HCT116 (cell line): Measurements from ENCODE around the gene BCO1. TPM values are rescaled to one million over a fixed set of nuclear protein-coding genes. Genes with fewer than 3 reads are reported as not detected.

Experiments used
- ATAC-seq: fragments of 200-7000 bp; cut with Tn5 transposase; 2 replicates; pipeline ENCODE4 v1.9.1; 2020; ENCODE audit warnings: mild to moderate bottlenecking, moderate library complexity
- BruUV-seq: library from RNA; stranded (reverse); fragments of 400-500 nt; replicated peaks from 2 replicates; lab custom pipeline; 2021; lab: Mats Ljungman, UMichigan
- CTCF ChIA-PET: fragments of 300-600 bp; sonication (Branson Sonifier 250); formaldehyde crosslinking; loops from one replicate; lab custom pipeline; 2021; ENCODE audit warnings: antibody characterized with exemption; lab: Charles Lee
- POLR2A ChIA-PET: fragments of 300-600, 350-600 bp; sonication (Branson Sonifier 250); formaldehyde crosslinking; loops from one replicate; lab custom pipeline; 2021; ENCODE audit warnings: antibody characterized with exemption; lab: Charles Lee
- RAD21 ChIA-PET, 2 experiments: fragments of 300-600 bp; sonication (Branson Sonifier 250); formaldehyde crosslinking; loops; one replicate each; lab custom pipeline; 2023; ENCODE audit warnings: low total read pairs in 2 of 2; ENCODE audit not compliant: uncharacterized antibody in 2 of 2, unreplicated experiment in 2 of 2, low non-redundant PET in 1 of 2; lab: Charles Lee
- DNase-seq: peaks from one replicate; pipeline ENCODE4 v3.0.0-alpha.2; 2010; ENCODE audit warnings: low read depth, low spot score
- H2AFZ ChIP-seq: fragments of 200-600 bp; shearing (Covaris generic), sonication (generic); 2 replicates; pipeline ENCODE4 v1.6.1; 2017; ENCODE audit warnings: low read depth, mixed run types, mixed read lengths, antibody characterized with exemption, low read length; ENCODE audit not compliant: poor library complexity, severe bottlenecking
- H3K27ac ChIP-seq: 2 replicates; pipeline ENCODE4 v1.5.1; 2012; ENCODE audit warnings: low read depth, low read length
- H3K27me3 ChIP-seq: fragments of 200-600 bp; sonication (generic); 2 replicates; pipeline ENCODE4 v1.6.1; 2016; ENCODE audit warnings: mixed run types, low read length, mixed read lengths; ENCODE audit not compliant: insufficient read depth
- H3K36me3 ChIP-seq, 2 experiments: fragments of 200-500 bp in 1 of 2; fragments of 200-600 bp in 1 of 2; sonication (Bioruptor generic) in 1 of 2; sonication (generic) in 1 of 2; 2 replicates each; pipeline versions ENCODE4 v1.5.1 to v1.6.1; 2014 to 2016; ENCODE audit warnings: low read length in 2 of 2, inconsistent platforms in 1 of 2, mixed read lengths in 1 of 2, mixed run types in 1 of 2; ENCODE audit not compliant: insufficient read depth in 2 of 2, control insufficient read depth in 1 of 2
- H3K4me1 ChIP-seq, 2 experiments: fragments of 200-600 bp in 1 of 2; sonication (generic) in 1 of 2; 2 replicates each; pipeline versions ENCODE4 v1.5.1 to v1.6.1; 2012 to 2017; ENCODE audit warnings: low read length in 2 of 2, inconsistent platforms in 1 of 2, mild to moderate bottlenecking in 1 of 2, mixed read lengths in 1 of 2, mixed run types in 1 of 2, moderate library complexity in 1 of 2; ENCODE audit not compliant: insufficient read depth in 2 of 2, control insufficient read depth in 1 of 2
- H3K4me2 ChIP-seq: fragments of 200-600 bp; sonication (generic); 2 replicates; pipeline ENCODE4 v1.6.1; 2017; ENCODE audit warnings: mixed run types, low read length, mixed read lengths
- H3K4me3 ChIP-seq, 2 experiments: fragments of 200-600 bp in 1 of 2; sonication (generic) in 1 of 2; replicated peaks in 1 of 2; 2 replicates each; pipeline ENCODE4 v1.5.1; 2011 to 2016; ENCODE audit warnings: low read length in 2 of 2, control low read depth in 1 of 2, low read depth in 1 of 2, mild to moderate bottlenecking in 1 of 2, mixed read lengths in 1 of 2, mixed run types in 1 of 2
- H3K79me2 ChIP-seq: fragments of 200-600 bp; sonication (generic); 2 replicates; pipeline ENCODE4 v1.6.1; 2017; ENCODE audit warnings: mild to moderate bottlenecking, mixed run types, low read length, moderate library complexity, mixed read lengths; ENCODE audit not compliant: insufficient read depth
- H3K9ac ChIP-seq: fragments of 200-600 bp; sonication (generic); 2 replicates; pipeline ENCODE4 v1.6.1; 2016; ENCODE audit warnings: low read length, mixed read lengths
- H3K9me2 ChIP-seq: fragments of 200-600 bp; sonication (generic), shearing (Covaris generic); 2 replicates; pipeline ENCODE4 v1.6.1; 2017; ENCODE audit warnings: mixed run types, mild to moderate bottlenecking, moderate library complexity; ENCODE audit not compliant: insufficient read depth
- H3K9me3 ChIP-seq, 2 experiments: fragments of 200-500 bp in 1 of 2; fragments of 200-600 bp in 1 of 2; sonication (Bioruptor generic) in 1 of 2; sonication (generic) in 1 of 2; 2 replicates each; pipeline ENCODE4 v1.6.1; 2014 to 2017; ENCODE audit warnings: low read length in 2 of 2, mixed read lengths in 2 of 2, inconsistent platforms in 1 of 2, low read depth in 1 of 2, mild to moderate bottlenecking in 1 of 2, mixed run types in 1 of 2, moderate library complexity in 1 of 2; ENCODE audit not compliant: control insufficient read depth in 1 of 2, insufficient read depth in 1 of 2
- H4K20me1 ChIP-seq: fragments of 200-600 bp; sonication (generic), shearing (Covaris generic); 2 replicates; pipeline ENCODE4 v1.6.1; 2017; ENCODE audit warnings: mixed run types, mild to moderate bottlenecking, moderate library complexity; ENCODE audit not compliant: insufficient read depth
- EZH2 ChIP-seq: fragments of 200-600 bp; sonication (generic); IDR thresholded peaks from 2 replicates; pipeline ENCODE4 v1.6.1; 2017; ENCODE audit warnings: antibody characterized with exemption, mixed run types
- REST ChIP-seq: IDR thresholded peaks from 2 replicates; pipeline ENCODE4 v1.6.1; 2012; ENCODE audit warnings: low read depth
- intact Hi-C: fragments of 100-400 bp; cut with micrococcal nuclease; formaldehyde crosslinking; loops from 2 replicates; pipeline ENCODE4 v1.10.0; 2022
- total RNA-seq: library from RNA; stranded (reverse); gene quantifications from one replicate; pipeline ENCODE4 v1.2.1, GENCODE V29; 2021; ENCODE audit not compliant: unreplicated experiment

BCO1 gene
- total RNA-seq, 1 experiment from 2014 or later = not detected

- H3K4me1 ChIP-seq = peaks cover 4 to 6% of the 10 kb centered on the region in 2 experiments; a peak in 3 of 4 replicates
- POLR2A ChIA-PET = no interaction called here
- H3K27ac ChIP-seq = no peak overlapping the region
- no peak for TF ChIP-seq REST
- no peak for TF ChIP-seq EZH2
- TF ChIP-seq, all 23 proteins: peak for 0
- Histone ChIP-seq H4K20me1 (no peaks in the 10 kb centered on the region), H3K9ac (no peak overlapping the region), H2AFZ (no peak overlapping the region), H3K4me3 (no peak overlapping the region), H3K9me2 (no peaks in the 10 kb centered on the region), H3K79me2 (no peaks in the 10 kb centered on the region), H3K9me3 (no peaks in the 10 kb centered on the region), H3K27me3 (no peaks in the 10 kb centered on the region), H3K36me3 (no peaks in the 10 kb centered on the region), H3K4me2 (no peak overlapping the region)
- no peak for ATAC-seq
- intact Hi-C loops = no loop called here
- CTCF ChIA-PET = no interaction called here
- RAD21 ChIA-PET = no interaction called here
- DNase-seq = no peak
- BruUV-seq = no TSS peak
Measured at GRCh38 chr16:81242977-81243618, 4.6 kb downstream of the BCO1 start.

GRCh38 chr16:81243942-81244341, 5.5 kb downstream of the BCO1 start:
- ATAC-seq = no peak; the same call in 1 of the 2 replicates

More at GRCh38 chr16:81243942-81244341, 5.5 kb downstream of the BCO1 start:
- no peaks in the 10 kb centered on the region for H3K4me1 ChIP-seq
- H2AFZ ChIP-seq = no peak overlapping the region
- DNase-seq = no peak
- H3K79me2 ChIP-seq = no peaks in the 10 kb centered on the region
- intact Hi-C loops = no loop called here
- no peak overlapping the region for H3K9ac ChIP-seq
- H3K9me2 ChIP-seq = no peaks in the 10 kb centered on the region
- RAD21 ChIA-PET = no interaction called here
- H3K9me3 ChIP-seq = no peaks in the 10 kb centered on the region
- H3K36me3 ChIP-seq = no peaks in the 10 kb centered on the region
- POLR2A ChIA-PET = no interaction called here
- no peaks in the 10 kb centered on the region for H4K20me1 ChIP-seq
- no peak overlapping the region for H3K27ac ChIP-seq
- no peaks in the 10 kb centered on the region for H3K27me3 ChIP-seq
- CTCF ChIA-PET = no interaction called here
- no peak overlapping the region for H3K4me2 ChIP-seq
- no TSS peak for BruUV-seq
- H3K4me3 ChIP-seq = no peak overlapping the region
- TF ChIP-seq REST = no peak
